ENCODE results near the gene CD200. TPM values are rescaled to one million over a fixed set of nuclear protein-coding genes. Genes with fewer than 3 reads are reported as not detected.

Gene CD200
- total RNA-seq, 1 experiment from 2014 or later: not detected

- CTCF ChIA-PET: no interaction called here
- no peaks in the 10 kb centered on the region for H3K4me1 ChIP-seq (ENCODE audit: control insufficient read depth, insufficient read depth, low read length)
- H3K27ac ChIP-seq (ENCODE audit: low read length): no peak overlapping the region
- intact Hi-C loops (cut with micrococcal nuclease; ENCODE audit: unreplicated experiment) (no loop called here), in situ Hi-C loops (cut with HindIII; ENCODE audit: low pct_unique_long_range_greater_than_20kb, low sequenced_read_pairs) (no loop called here)
- DNase-seq (ENCODE audit: low read depth, low spot score): no peak
- ATAC-seq: no peak
- H3K36me3 ChIP-seq (ENCODE audit: control insufficient read depth, insufficient read depth, low read length): no peaks in the 10 kb centered on the region
- no peak overlapping the region for H3K4me3 ChIP-seq (ENCODE audit: low read depth in 2 of 2, low read length in 2 of 2)
- no peaks in the 10 kb centered on the region for H3K27me3 ChIP-seq (ENCODE audit: control insufficient read depth, insufficient read depth, low read length)
- TF ChIP-seq CTCF (IDR thresholded peaks at IDR 0.05) (no peak), TCF7L2 (IDR thresholded peaks at IDR 0.05; ENCODE audit: low read depth, low read length) (no peak), SIN3A (IDR thresholded peaks at IDR 0.05; ENCODE audit: borderline replicate concordance, insufficient read depth, low read depth, low read length) (no peak), REST (IDR thresholded peaks at IDR 0.05; ENCODE audit: insufficient read depth in 1 of 2, low read depth in 2 of 2, low read length in 1 of 2) (no peak), POLR2AphosphoS5 (IDR thresholded peaks at IDR 0.05; ENCODE audit: low read depth, low read length) (no peak)
- no TSS peak for BruUV-seq (replicated peaks)
- H3K9me3 ChIP-seq (ENCODE audit: control insufficient read depth, insufficient read depth, low read depth, low read length): no peaks in the 10 kb centered on the region
- POLR2A ChIA-PET: interaction anchor here (0.8 kb wide), 1 partner anchor 241 kb away, joined by 6 read pairs; no protein-coding TSS in a partner anchor
These were observed 61.2 kb downstream of the CD200 start for GRCh38 chr3:112394003-112394640.

- H3K27ac ChIP-seq (ENCODE audit: low read length): no peak overlapping the region
- ATAC-seq: no peak
- no peak for DNase-seq (ENCODE audit: low read depth, low spot score)
- H3K4me1 ChIP-seq (ENCODE audit: control insufficient read depth, insufficient read depth, low read length): no peaks in the 10 kb centered on the region
- no peak for TF ChIP-seq POLR2AphosphoS5 (IDR thresholded peaks at IDR 0.05; ENCODE audit: low read depth, low read length)
- TF ChIP-seq SIN3A (IDR thresholded peaks at IDR 0.05; ENCODE audit: borderline replicate concordance, insufficient read depth, low read depth, low read length): no peak
- TF ChIP-seq CTCF (IDR thresholded peaks at IDR 0.05): no peak
- no peak for TF ChIP-seq REST (IDR thresholded peaks at IDR 0.05; ENCODE audit: insufficient read depth in 1 of 2, low read depth in 2 of 2, low read length in 1 of 2)
- no peak for TF ChIP-seq TCF7L2 (IDR thresholded peaks at IDR 0.05; ENCODE audit: low read depth, low read length)
- in situ Hi-C loops (cut with HindIII; ENCODE audit: low pct_unique_long_range_greater_than_20kb, low sequenced_read_pairs): no loop called here
- no peaks in the 10 kb centered on the region for H3K36me3 ChIP-seq (ENCODE audit: control insufficient read depth, insufficient read depth, low read length)
- H3K4me3 ChIP-seq (ENCODE audit: low read depth in 2 of 2, low read length in 2 of 2): no peak overlapping the region
- POLR2A ChIA-PET: no interaction called here
- H3K27me3 ChIP-seq (ENCODE audit: control insufficient read depth, insufficient read depth, low read length): no peaks in the 10 kb centered on the region
- H3K9me3 ChIP-seq (ENCODE audit: control insufficient read depth, insufficient read depth, low read depth, low read length): no peaks in the 10 kb centered on the region
- CTCF ChIA-PET: no interaction called here
- BruUV-seq (replicated peaks): no TSS peak
- intact Hi-C loops (cut with micrococcal nuclease; ENCODE audit: unreplicated experiment): no loop called here
These were observed 62.4 kb downstream of the CD200 start for GRCh38 chr3:112395181-112395895.
